Heart right ventricle (tissue), 16 donors: ENCODE data around the gene AMIGO1. TPM values are rescaled to one million over a fixed set of nuclear protein-coding genes. Genes with fewer than 3 reads are reported as not detected.
A peak's percentile ranks its signal among the peaks of the same experiment; 100 is the strongest.

Experiments
- ATAC-seq, 8 donors: fragments of 200-7000 bp; cut with Tn5 transposase; one replicate each; pipeline ENCODE4 v1.9.1; 2020; ENCODE audit warnings: mild to moderate bottlenecking in 8 of 8, moderate library complexity in 8 of 8, moderate number of reproducible peaks in 1 of 8
- DNase-seq, 2 donors: peaks; one replicate each; pipeline ENCODE4 v3.0.0-alpha.2; 2020
- H3K27ac ChIP-seq, 10 donors: fragments of 200-600 bp; sonication (generic) in 2 of 10; one replicate each; pipeline versions ENCODE4 v1.5.0 to v1.8.0; 2020 to 2022; ENCODE audit warnings: mild to moderate bottlenecking in 3 of 10
- H3K27me3 ChIP-seq, 7 donors: fragments of 200-600 bp; one replicate each; pipeline ENCODE4 v1.8.0; 2021 to 2022; ENCODE audit warnings: mild to moderate bottlenecking in 2 of 7
- H3K36me3 ChIP-seq, 9 donors: fragments of 200-600 bp; sonication (generic) in 1 of 9; one replicate each; pipeline versions ENCODE4 v1.5.0 to v1.8.0; 2020 to 2022; ENCODE audit warnings: mild to moderate bottlenecking in 2 of 9
- H3K4me1 ChIP-seq, 9 donors: fragments of 200-600 bp; sonication (generic) in 1 of 9; one replicate each; pipeline versions ENCODE4 v1.5.0 to v1.8.0; 2020 to 2022; ENCODE audit warnings: mild to moderate bottlenecking in 4 of 9
- H3K4me3 ChIP-seq, 10 donors: fragments of 200-600 bp; sonication (generic) in 2 of 10; one replicate each; pipeline versions ENCODE4 v1.5.0 to v1.8.0; 2020 to 2022; ENCODE audit warnings: mild to moderate bottlenecking in 7 of 10, moderate library complexity in 2 of 10
- H3K9me3 ChIP-seq, 11 donors: fragments of 200-600 bp in 10 of 11; sonication (generic) in 2 of 11; one replicate each; pipeline versions ENCODE4 v1.5.0 to v1.8.0; 2013 to 2022; ENCODE audit warnings: mild to moderate bottlenecking in 2 of 11, control low read depth in 1 of 11, moderate library complexity in 1 of 11
- WGBS, 2 donors: extraction: QIAGEN DNeasy Blood & Tissue Kit; methylation state at CpG; one replicate each; pipeline ENCODE4 v1.1.7; 2013; ENCODE audit warnings: inconsistent platforms in 1 of 2; 5-methylcytosine and 5-hydroxymethylcytosine counted together
- intact Hi-C, 10 donors: fragments of 100-400 bp; cut with DNase I; formaldehyde crosslinking; loops; one replicate each; pipeline versions ENCODE4 v1.11.1 to v1.14.2; 2022
- polyA plus RNA-seq, 2 donors: library from polyadenylated mRNA; stranded (reverse); fragments of 200-250 nt; gene quantifications; one replicate each; pipeline ENCODE4 v1.2.3, GENCODE V29; 2013
- total RNA-seq, 10 donors: library from RNA; stranded (reverse); fragmentation: NEBNext Ultra II Directional in 3 of 10; extraction: Animal tissue kit (Norgen Biotek cat#: 25700) in 3 of 10; gene quantifications; one replicate each; pipeline versions ENCODE4 v1.2.1 to v1.2.4, GENCODE V29; 2021 to 2023
- TF ChIP-seq, protein P1 (sequence below), 9 donors: fragments of 200-600 bp; sonication (generic) in 2 of 9; IDR thresholded peaks; one replicate each; pipeline versions ENCODE4 v1.5.0 to v1.8.0; 2021 to 2022; ENCODE audit warnings: antibody characterized with exemption in 9 of 9, mild to moderate bottlenecking in 5 of 9, moderate library complexity in 1 of 9
- donor health status: Arrhythmogenic right ventricular cardiomyopathy.
- donor health status: ischemic (EF 13 %, LVEDD 7.1; RV severe dilation, severe dysfunction).
- donor health status: healthy with polysubstance abuse.
- donor health status: DM: no; HTN: yes; CAD: no.
- donor health status: DM: no; HTN: no; CAD: no.
- donor health status: ischemic (EF 25% LVEDD 6.9; RV normal size, moderate dysfunction).
- donor health status: ischemic (EF 25% LVEDD 5.7; RV mildly dilated, moderate dysfunction).
- donor health status: healthy.
- donor health status: DM: yes; HTN: yes; CAD: no.
- donor health status: Ischemic cardiomyopathy.
- donor health status: ischemic (EF 35%, LVEDD 5.7; RV mildly dilated, moderate dysfunction).
- donor health status: nonischemic (EF 11% LVEDD 7.7; RV severe dilation, severe dysfunction).
- donor health status: DM: yes; HTN: yes; CAD: no.
- donor health status: PGD.
- donor health status: ischemic (EF 29% LVEDD 5.4; RV normal size, mild dysfunction).
- donor health status: nonischemic (EF 23%, LVEDD 6.1; RV moderate dilation, normal function).

AMIGO1 gene
- total and polyA plus RNA-seq, 12 donors: 2.8 to 16.6 (median 14.5) TPM

GRCh38 chr1:109521002-109521951 lies 11.8 kb upstream of the AMIGO1 start:
- Histone ChIP-seq H3K27ac (no peak overlapping the region), H3K27me3 (peaks cover 0 to 3% (median 0%) of the 10 kb centered on the region in 7 donors), H3K9me3 (no peaks in the 10 kb centered on the region), H3K4me3 (no peak overlapping the region), H3K36me3 (no peaks in the 10 kb centered on the region), H3K4me1 (peaks cover 0 to 8% (median 0%) of the 10 kb centered on the region in 9 donors)
- peak in 7 of 8 donors; percentile 44 to 80 (median 61) for ATAC-seq
- WGBS, 2 donors: 59 to 62% methylated on average over 14 of the region's 14 CpGs
- TF ChIP-seq, protein P1, sequence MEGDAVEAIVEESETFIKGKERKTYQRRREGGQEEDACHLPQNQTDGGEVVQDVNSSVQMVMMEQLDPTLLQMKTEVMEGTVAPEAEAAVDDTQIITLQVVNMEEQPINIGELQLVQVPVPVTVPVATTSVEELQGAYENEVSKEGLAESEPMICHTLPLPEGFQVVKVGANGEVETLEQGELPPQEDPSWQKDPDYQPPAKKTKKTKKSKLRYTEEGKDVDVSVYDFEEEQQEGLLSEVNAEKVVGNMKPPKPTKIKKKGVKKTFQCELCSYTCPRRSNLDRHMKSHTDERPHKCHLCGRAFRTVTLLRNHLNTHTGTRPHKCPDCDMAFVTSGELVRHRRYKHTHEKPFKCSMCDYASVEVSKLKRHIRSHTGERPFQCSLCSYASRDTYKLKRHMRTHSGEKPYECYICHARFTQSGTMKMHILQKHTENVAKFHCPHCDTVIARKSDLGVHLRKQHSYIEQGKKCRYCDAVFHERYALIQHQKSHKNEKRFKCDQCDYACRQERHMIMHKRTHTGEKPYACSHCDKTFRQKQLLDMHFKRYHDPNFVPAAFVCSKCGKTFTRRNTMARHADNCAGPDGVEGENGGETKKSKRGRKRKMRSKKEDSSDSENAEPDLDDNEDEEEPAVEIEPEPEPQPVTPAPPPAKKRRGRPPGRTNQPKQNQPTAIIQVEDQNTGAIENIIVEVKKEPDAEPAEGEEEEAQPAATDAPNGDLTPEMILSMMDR (IDR thresholded peaks at IDR 0.05): no peak
- intact Hi-C loops: loop anchor here in 1 of 10 donors (10.0 kb wide), 1 partner anchor 246 kb away; no protein-coding TSS in a partner anchor
- no peak for DNase-seq

DNA sequence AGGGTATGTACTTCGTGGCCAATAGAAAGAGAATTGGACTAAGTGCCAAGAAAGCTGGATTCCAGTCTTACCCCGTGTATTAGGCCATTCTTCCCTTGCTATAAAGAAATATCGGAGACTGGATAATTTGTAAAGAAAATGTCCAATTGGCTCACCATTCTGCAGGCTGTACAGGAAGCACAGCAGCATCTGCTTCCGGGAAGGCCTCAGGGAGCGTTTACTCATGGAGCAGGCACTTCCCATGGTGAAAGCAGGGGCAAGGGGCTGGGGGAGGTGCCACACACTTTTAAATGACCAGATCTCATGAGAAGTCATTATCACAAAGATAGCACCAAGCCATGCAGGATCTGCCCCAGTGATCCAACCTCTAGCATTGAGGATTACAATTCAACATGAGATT lies 7.8 kb upstream of the AMIGO1 start:
- WGBS, 2 donors: 73 to 74% methylated on average over 5 of the region's 5 CpGs
- intact Hi-C loops: no loop called here
- no peak for ATAC-seq

DNA sequence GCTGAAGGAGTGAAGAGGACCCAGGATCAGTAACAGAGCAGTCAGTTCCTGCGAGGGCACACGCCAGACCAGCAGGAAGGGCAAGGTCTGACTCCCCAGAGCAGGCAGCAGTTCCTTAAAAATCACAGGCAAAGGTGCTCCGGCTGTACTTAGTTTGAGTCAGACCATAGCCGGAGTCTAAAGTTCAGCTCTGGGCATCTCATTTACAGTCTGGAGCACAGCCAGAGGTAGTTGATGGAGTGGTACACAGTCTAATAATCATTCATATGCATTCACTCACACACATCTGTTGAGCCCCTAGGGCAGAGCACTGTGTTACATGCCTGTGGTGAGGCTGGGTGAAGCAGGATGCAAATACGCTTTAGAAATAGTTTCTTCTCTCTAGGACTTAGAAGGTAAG lies 7.3 kb upstream of the AMIGO1 start:
- peaks cover 0 to 3% (median 0%) of the 10 kb centered on the region in 9 donors for H3K4me1 ChIP-seq
- DNase-seq: no peak
- intact Hi-C loops: no loop called here
- no peak overlapping the region for H3K27ac ChIP-seq
- TF ChIP-seq, protein P1 (IDR thresholded peaks at IDR 0.05): no peak
- WGBS, 2 donors: 76 to 85% methylated on average over 5 of the region's 5 CpGs
- no peaks in the 10 kb centered on the region for H3K9me3 ChIP-seq
- no peak overlapping the region for H3K4me3 ChIP-seq
- ATAC-seq: no peak
- H3K27me3 ChIP-seq: no peaks in the 10 kb centered on the region
- H3K36me3 ChIP-seq: no peaks in the 10 kb centered on the region

More for the DNA sequence above, 7.8 kb upstream of the AMIGO1 start:
- no peak for DNase-seq
- TF ChIP-seq, protein P1 (IDR thresholded peaks at IDR 0.05): no peak
- Histone ChIP-seq H3K4me1 (peaks cover 0 to 7% (median 0%) of the 10 kb centered on the region in 9 donors), H3K27me3 (no peaks in the 10 kb centered on the region), H3K4me3 (no peak overlapping the region), H3K36me3 (no peaks in the 10 kb centered on the region), H3K27ac (no peak overlapping the region), H3K9me3 (no peaks in the 10 kb centered on the region)

GRCh38 chr1:109514846-109515245 lies 5.3 kb upstream of the AMIGO1 start:
- 90 to 93% methylated on average over 3 of the region's 3 CpGs for WGBS, 2 donors
- H3K27ac ChIP-seq: no peak overlapping the region
- intact Hi-C loops: no loop called here

More at GRCh38 chr1:109514846-109515245, 5.3 kb upstream of the AMIGO1 start:
- Histone ChIP-seq H3K36me3 (no peaks in the 10 kb centered on the region), H3K27me3 (peaks cover 0 to 5% (median 0%) of the 10 kb centered on the region in 7 donors), H3K9me3 (no peaks in the 10 kb centered on the region), H3K4me3 (no peak overlapping the region), H3K4me1 (peaks cover 0 to 7% (median 3%) of the 10 kb centered on the region in 9 donors)
- DNase-seq (no peak), ATAC-seq (no peak)
- TF ChIP-seq, protein P1 (IDR thresholded peaks at IDR 0.05): no peak
